Ovary (tissue), 9 donors: ENCODE data around the gene MOB3B. TPM values are rescaled to one million over a fixed set of nuclear protein-coding genes. Genes with fewer than 3 reads are reported as not detected.

ENCODE experiments used
- DNase-seq, 5 donors: peaks; one replicate each; pipeline ENCODE4 v3.0.0-alpha.2; 2019 to 2020
- H3K27ac ChIP-seq, 2 donors: fragments of 200-600 bp; one replicate each; pipeline versions ENCODE4 v1.5.1 to v1.8.0; 2019 to 2022
- H3K27me3 ChIP-seq: fragments of 200-600 bp; one replicate; pipeline ENCODE4 v1.8.0; 2022
- H3K36me3 ChIP-seq: fragments of 200-600 bp; sonication (generic); one replicate; pipeline ENCODE4 v1.5.1; 2019
- H3K4me1 ChIP-seq: one replicate; pipeline ENCODE4 v1.8.1; 2013; ENCODE audit warnings: mild to moderate bottlenecking, moderate library complexity; ENCODE audit not compliant: insufficient read depth
- H3K4me3 ChIP-seq: fragments of 200-600 bp; sonication (generic); one replicate; pipeline ENCODE4 v1.5.1; 2017
- H3K9me3 ChIP-seq, 2 donors: fragments of 200-600 bp in 1 of 2; sonication (generic) in 1 of 2; one replicate each; pipeline versions ENCODE4 v1.5.1 to v1.8.1; 2013 to 2019; ENCODE audit warnings: mild to moderate bottlenecking in 1 of 2, moderate library complexity in 1 of 2
- CTCF ChIP-seq, 3 donors: fragments of 450-650 bp in 2 of 3; fragments of 200-600 bp in 1 of 3; IDR thresholded peaks; one replicate each; pipeline versions ENCODE4 v1.5.1 to v1.8.0; 2016 to 2022; ENCODE audit warnings: antibody characterized with exemption in 3 of 3, mild to moderate bottlenecking in 1 of 3
- EP300 ChIP-seq: sonication (generic); formaldehyde crosslinking; IDR thresholded peaks from one replicate; pipeline ENCODE4 v1.6.1; 2017; ENCODE audit warnings: antibody characterized with exemption
- POLR2A ChIP-seq: fragments of 450-650 bp; IDR thresholded peaks from one replicate; pipeline ENCODE4 v1.6.1; 2017; ENCODE audit warnings: antibody characterized with exemption, mild to moderate bottlenecking, moderate library complexity
- WGBS, 3 donors: extraction: QIAGEN DNeasy Blood & Tissue Kit in 1 of 3; methylation state at CpG; one replicate each; pipeline versions ENCODE4 v1.1.5 to v1.1.7; 2013 to 2017; 5-methylcytosine and 5-hydroxymethylcytosine counted together
- intact Hi-C, 4 donors: fragments of 100-400 bp; cut with DNase I; formaldehyde crosslinking; loops; one replicate each; pipeline versions ENCODE4 v1.11.0 to v1.15.1; 2022 to 2023
- polyA plus RNA-seq, 2 donors: library from polyadenylated mRNA; stranded (reverse); fragments of 200-250 nt in 1 of 2; fragments of 350-450 nt in 1 of 2; fragmentation: Illumina TruSeq in 1 of 2; extraction: RNeasy Lipid Tissue Mini Kit (QIAGEN cat#74804) in 1 of 2; gene quantifications; one replicate each; pipeline ENCODE4 v1.2.3, GENCODE V29; 2013 to 2014
- total RNA-seq, 7 donors: library from RNA; depleted of rRNA in 2 of 7; stranded (reverse); fragments of >200 nt in 2 of 7; fragmentation: NEBNext Ultra II Directional in 3 of 7; extraction: Animal tissue kit (Norgen Biotek cat#: 25700) in 3 of 7; gene quantifications; one replicate each; pipeline versions ENCODE4 v1.1.0 to v1.2.4, GENCODE V29; 2016 to 2023
- donor health status: DM: no; HTN: no; CAD: no; lungs with moderate emphysema.
- donor health status: DM: no; HTN: no; CAD: no.
- donor health status: Bipolar disorder and iron deficiency.
- donor health status: DM: yes; HTN: yes; CAD: no.
- donor health status: DM: no; HTN: no; CAD: no.
- donor health status: DM: yes; HTN: yes; CAD: no.

MOB3B gene
- total and polyA plus RNA-seq, 9 donors: 16.3 to 68.2 (median 28.1) TPM

GRCh38 chr9:27558307-27558706 is 28.7 kb upstream of the MOB3B start:
- no peak for TF ChIP-seq CTCF (IDR thresholded peaks at IDR 0.05)
- no peak for TF ChIP-seq POLR2A
- no peak for TF ChIP-seq EP300
- H3K4me3 ChIP-seq: no peak overlapping the region
- no peaks in the 10 kb centered on the region for H3K27me3 ChIP-seq
- no peak for DNase-seq
- no peaks in the 10 kb centered on the region for H3K4me1 ChIP-seq
- H3K27ac ChIP-seq: no peak overlapping the region
- intact Hi-C loops: no loop called here
- no peaks in the 10 kb centered on the region for H3K9me3 ChIP-seq
- H3K36me3 ChIP-seq: no peaks in the 10 kb centered on the region

GRCh38 chr9:27556470-27556869 is 26.9 kb upstream of the MOB3B start:
- intact Hi-C loops: no loop called here
- TF ChIP-seq POLR2A: no peak
- no peak for TF ChIP-seq EP300
- no peak for TF ChIP-seq CTCF (IDR thresholded peaks at IDR 0.05)
- H3K27ac ChIP-seq: no peak overlapping the region
- H3K4me3 ChIP-seq: no peak overlapping the region
- no peaks in the 10 kb centered on the region for H3K9me3 ChIP-seq
- no peaks in the 10 kb centered on the region for H3K4me1 ChIP-seq
- WGBS, 3 donors: 88 to 93% (median 92%) methylated on average over 8 of the region's 8 CpGs
- H3K36me3 ChIP-seq: no peaks in the 10 kb centered on the region
- no peaks in the 10 kb centered on the region for H3K27me3 ChIP-seq
- no peak for DNase-seq

- TF ChIP-seq CTCF (IDR thresholded peaks at IDR 0.05): no peak
- TF ChIP-seq EP300: no peak
- TF ChIP-seq POLR2A: no peak
- DNase-seq: no peak
- no peaks in the 10 kb centered on the region for H3K9me3 ChIP-seq
- no peaks in the 10 kb centered on the region for H3K27me3 ChIP-seq
- H3K4me3 ChIP-seq: no peak overlapping the region
- H3K4me1 ChIP-seq: no peaks in the 10 kb centered on the region
- WGBS, 3 donors: 84 to 96% (median 93%) methylated on average over 1 of the region's 1 CpG
- H3K27ac ChIP-seq: no peak overlapping the region
- H3K36me3 ChIP-seq: no peaks in the 10 kb centered on the region
- intact Hi-C loops: no loop called here
These were observed 25.1 kb upstream of the MOB3B start for GRCh38 chr9:27554712-27555111.

- DNase-seq: no peak
- Histone ChIP-seq H3K9me3 (no peaks in the 10 kb centered on the region), H3K27me3 (no peaks in the 10 kb centered on the region), H3K4me3 (no peak overlapping the region), H3K4me1 (peaks cover 2% of the 10 kb centered on the region), H3K27ac (peak overlapping the region in 1 of 2 donors; percentile 36), H3K36me3 (no peaks in the 10 kb centered on the region)
- WGBS, 3 donors: 29 to 42% (median 32%) methylated on average over 4 of the region's 4 CpGs
- no peak for TF ChIP-seq POLR2A
- TF ChIP-seq CTCF (IDR thresholded peaks at IDR 0.05): no peak
- no peak for TF ChIP-seq EP300
- intact Hi-C loops: loop anchor here in 2 of 4 donors (2.0 to 5.0 kb wide), 2 partner anchors 216 to 217 kb away; no protein-coding TSS in a partner anchor
These were observed 19.7 kb upstream of the MOB3B start for GRCh38 chr9:27549196-27549755.
